Peyer's patch (tissue), 4 donors: ENCODE data around the gene NDST1. TPM values are rescaled to one million over a fixed set of nuclear protein-coding genes. Genes with fewer than 3 reads are reported as not detected.

Source experiments
- DNase-seq, 3 donors: peaks; one replicate each; pipeline ENCODE4 v3.0.0-alpha.2; 2017 to 2019
- H3K27ac ChIP-seq, 4 donors: fragments of 200-600 bp; sonication (generic); one replicate each; pipeline ENCODE4 v1.5.1; 2016 to 2019
- H3K27me3 ChIP-seq, 2 donors: fragments of 200-600 bp; sonication (generic); one replicate each; pipeline ENCODE4 v1.5.1; 2019
- H3K36me3 ChIP-seq, 3 donors: fragments of 200-600 bp; sonication (generic); one replicate each; pipeline ENCODE4 v1.5.1; 2016 to 2019
- H3K4me1 ChIP-seq, 4 donors: fragments of 200-600 bp; sonication (generic); one replicate each; pipeline ENCODE4 v1.5.1; 2016 to 2019
- H3K4me3 ChIP-seq, 4 donors: fragments of 200-600 bp; sonication (generic); 1 replicate in 3 of 4; 2 replicates in 1 of 4; pipeline ENCODE4 v1.5.1; 2016 to 2019; ENCODE audit warnings: mild to moderate bottlenecking in 1 of 4
- H3K9me3 ChIP-seq, 4 donors: fragments of 200-600 bp; sonication (generic); one replicate each; pipeline ENCODE4 v1.5.1; 2016 to 2019; ENCODE audit warnings: mild to moderate bottlenecking in 1 of 4
- CTCF ChIP-seq, 6 experiments: fragments of 450-650 bp in 4 of 6; fragments of 200-600 bp in 2 of 6; sonication (generic) in 1 of 6; IDR thresholded peaks; one replicate each; pipeline ENCODE4 v1.5.1; 2017 to 2019; ENCODE audit warnings: antibody characterized with exemption in 6 of 6, mild to moderate bottlenecking in 3 of 6, moderate library complexity in 1 of 6
- POLR2A ChIP-seq, 2 donors: fragments of 450-650 bp; IDR thresholded peaks; one replicate each; pipeline ENCODE4 v1.5.1; 2017; ENCODE audit warnings: antibody characterized with exemption in 2 of 2, mild to moderate bottlenecking in 2 of 2, moderate library complexity in 2 of 2
- total RNA-seq, 4 donors: library from RNA; depleted of rRNA; stranded (reverse); fragments of >200 nt; gene quantifications; one replicate each; pipeline ENCODE4 v1.1.0, GENCODE V29; 2016

The NDST1 gene
- total RNA-seq, 4 donors from 2014 or later: 80.9 to 168 (median 118) TPM

- no peak for TF ChIP-seq POLR2A (IDR thresholded peaks at IDR 0.05)
- TF ChIP-seq CTCF (IDR thresholded peaks at IDR 0.05): no peak
Measured at GRCh38 chr5:150531686-150532085, 23.8 kb downstream of the NDST1 start.

GRCh38 chr5:150532151-150532550 lies 24.2 kb downstream of the NDST1 start:
- DNase-seq: no peak
- TF ChIP-seq CTCF (IDR thresholded peaks at IDR 0.05): no peak
- no peak for TF ChIP-seq POLR2A (IDR thresholded peaks at IDR 0.05)
- Histone ChIP-seq H3K36me3 (peaks cover 0 to 72% (median 0%) of the 10 kb centered on the region in 3 donors), H3K27me3 (no peaks in the 10 kb centered on the region), H3K27ac (no peak overlapping the region), H3K9me3 (no peaks in the 10 kb centered on the region), H3K4me3 (no peak overlapping the region), H3K4me1 (peaks cover 0 to 7% (median 0%) of the 10 kb centered on the region in 4 donors)

More at GRCh38 chr5:150531686-150532085, 23.8 kb downstream of the NDST1 start:
- H3K9me3 ChIP-seq: no peaks in the 10 kb centered on the region
- peaks cover 0 to 72% (median 0%) of the 10 kb centered on the region in 3 donors for H3K36me3 ChIP-seq
- H3K4me3 ChIP-seq: no peak overlapping the region
- H3K4me1 ChIP-seq: peaks cover 0 to 12% (median 0%) of the 10 kb centered on the region in 4 donors
- DNase-seq: no peak
- no peaks in the 10 kb centered on the region for H3K27me3 ChIP-seq
- no peak overlapping the region for H3K27ac ChIP-seq

- no peak overlapping the region for H3K27ac ChIP-seq
- no peaks in the 10 kb centered on the region for H3K9me3 ChIP-seq
- no peak for DNase-seq
- H3K4me1 ChIP-seq: peaks cover 0 to 6% (median 0%) of the 10 kb centered on the region in 4 donors
- no peak for TF ChIP-seq POLR2A (IDR thresholded peaks at IDR 0.05)
- no peak for TF ChIP-seq CTCF (IDR thresholded peaks at IDR 0.05)
- H3K27me3 ChIP-seq: no peaks in the 10 kb centered on the region
- H3K4me3 ChIP-seq: no peak overlapping the region
- H3K36me3 ChIP-seq: peaks cover 0 to 74% (median 0%) of the 10 kb centered on the region in 3 donors
Measured at GRCh38 chr5:150532996-150533395, 25.1 kb downstream of the NDST1 start.

- DNase-seq: no peak
- TF ChIP-seq CTCF (IDR thresholded peaks at IDR 0.05): no peak
- no peak for TF ChIP-seq POLR2A (IDR thresholded peaks at IDR 0.05)
- H3K36me3 ChIP-seq: peaks cover 0 to 81% (median 0%) of the 10 kb centered on the region in 3 donors
Measured at GRCh38 chr5:150534811-150535210, 26.9 kb downstream of the NDST1 start.

GRCh38 chr5:150535611-150536010 lies 27.7 kb downstream of the NDST1 start:
- no peaks in the 10 kb centered on the region for H3K9me3 ChIP-seq
- no peak for DNase-seq
- H3K4me3 ChIP-seq: no peak overlapping the region
- peaks cover 0 to 89% (median 0%) of the 10 kb centered on the region in 3 donors for H3K36me3 ChIP-seq
- TF ChIP-seq CTCF (IDR thresholded peaks at IDR 0.05): no peak
- TF ChIP-seq POLR2A (IDR thresholded peaks at IDR 0.05): no peak
- no peak overlapping the region for H3K27ac ChIP-seq
- no peaks in the 10 kb centered on the region for H3K27me3 ChIP-seq
- H3K4me1 ChIP-seq: peaks cover 0 to under 1% (median 0%) of the 10 kb centered on the region in 4 donors

More at GRCh38 chr5:150534811-150535210, 26.9 kb downstream of the NDST1 start:
- H3K4me3 ChIP-seq: no peak overlapping the region
- H3K27me3 ChIP-seq: no peaks in the 10 kb centered on the region
- no peaks in the 10 kb centered on the region for H3K9me3 ChIP-seq
- H3K27ac ChIP-seq: no peak overlapping the region
- peaks cover 0 to 3% (median 0%) of the 10 kb centered on the region in 4 donors for H3K4me1 ChIP-seq
